ENCODE data around the gene S1PR4. TPM values are rescaled to one million over a fixed set of nuclear protein-coding genes. Genes with fewer than 3 reads are reported as not detected.

S1PR4 gene
- polyA plus RNA-seq, 1 of the 3 experiments (the other 2 are of a cell fraction) = not detected

DNA sequence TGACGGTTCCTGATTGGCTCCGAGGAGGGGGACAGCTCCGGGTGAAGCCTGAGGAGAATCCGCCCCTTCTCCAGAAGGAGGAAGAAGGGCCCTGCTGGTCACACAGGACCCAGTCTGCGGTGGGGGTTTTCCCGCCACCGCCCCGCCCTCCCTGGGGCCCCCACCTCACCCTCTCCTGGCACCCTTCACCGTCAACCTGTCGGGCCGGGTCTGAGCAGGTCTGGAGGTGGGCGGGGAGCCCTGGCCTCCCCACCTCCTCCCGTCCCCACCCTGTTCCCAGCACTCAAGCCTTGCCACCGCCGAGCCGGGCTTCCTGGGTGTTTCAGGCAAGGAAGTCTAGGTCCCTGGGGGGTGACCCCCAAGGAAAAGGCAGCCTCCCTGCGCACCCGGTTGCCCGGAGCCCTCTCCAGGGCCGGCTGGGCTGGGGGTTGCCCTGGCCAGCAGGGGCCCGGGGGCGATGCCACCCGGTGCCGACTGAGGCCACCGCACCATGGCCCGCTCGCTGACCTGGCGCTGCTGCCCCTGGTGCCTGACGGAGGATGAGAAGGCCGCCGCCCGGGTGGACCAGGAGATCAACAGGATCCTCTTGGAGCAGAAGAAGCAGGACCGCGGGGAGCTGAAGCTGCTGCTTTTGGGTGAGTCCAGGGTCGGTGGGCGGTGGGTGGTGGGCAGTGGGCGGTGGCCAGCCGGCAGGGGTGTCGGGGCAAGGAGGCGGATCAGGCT lies 42.4 kb upstream of the S1PR4 start, which contains the start of gene GNA15 (continued):
- TF ChIP-seq, protein P1, sequence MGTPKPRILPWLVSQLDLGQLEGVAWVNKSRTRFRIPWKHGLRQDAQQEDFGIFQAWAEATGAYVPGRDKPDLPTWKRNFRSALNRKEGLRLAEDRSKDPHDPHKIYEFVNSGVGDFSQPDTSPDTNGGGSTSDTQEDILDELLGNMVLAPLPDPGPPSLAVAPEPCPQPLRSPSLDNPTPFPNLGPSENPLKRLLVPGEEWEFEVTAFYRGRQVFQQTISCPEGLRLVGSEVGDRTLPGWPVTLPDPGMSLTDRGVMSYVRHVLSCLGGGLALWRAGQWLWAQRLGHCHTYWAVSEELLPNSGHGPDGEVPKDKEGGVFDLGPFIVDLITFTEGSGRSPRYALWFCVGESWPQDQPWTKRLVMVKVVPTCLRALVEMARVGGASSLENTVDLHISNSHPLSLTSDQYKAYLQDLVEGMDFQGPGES (IDR thresholded peaks at IDR 0.05; ENCODE audit: low read depth, low read length) = no peak
- TF ChIP-seq ELF1 (IDR thresholded peaks at IDR 0.05) = no peak
- no peak for TF ChIP-seq TEAD4 (IDR thresholded peaks at IDR 0.05; ENCODE audit: borderline replicate concordance, insufficient read depth)
- no peak for TF ChIP-seq EP300 (IDR thresholded peaks at IDR 0.05; ENCODE audit: borderline replicate concordance in 1 of 2, low read depth in 1 of 2, low read length in 1 of 2)
- TF ChIP-seq, protein P2, sequence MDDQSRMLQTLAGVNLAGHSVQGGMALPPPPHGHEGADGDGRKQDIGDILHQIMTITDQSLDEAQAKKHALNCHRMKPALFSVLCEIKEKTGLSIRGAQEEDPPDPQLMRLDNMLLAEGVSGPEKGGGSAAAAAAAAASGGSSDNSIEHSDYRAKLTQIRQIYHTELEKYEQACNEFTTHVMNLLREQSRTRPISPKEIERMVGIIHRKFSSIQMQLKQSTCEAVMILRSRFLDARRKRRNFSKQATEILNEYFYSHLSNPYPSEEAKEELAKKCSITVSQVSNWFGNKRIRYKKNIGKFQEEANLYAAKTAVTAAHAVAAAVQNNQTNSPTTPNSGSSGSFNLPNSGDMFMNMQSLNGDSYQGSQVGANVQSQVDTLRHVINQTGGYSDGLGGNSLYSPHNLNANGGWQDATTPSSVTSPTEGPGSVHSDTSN (IDR thresholded peaks at IDR 0.05) = no peak
- TF ChIP-seq FOXJ3 (CRISPR knock-in tag; IDR thresholded peaks at IDR 0.05) = no peak
- TF ChIP-seq FOSL2 (IDR thresholded peaks at IDR 0.05; ENCODE audit: borderline replicate concordance, low read depth) = no peak
- no peak for TF ChIP-seq NFIC (IDR thresholded peaks at IDR 0.05; ENCODE audit: borderline replicate concordance)

DNA sequence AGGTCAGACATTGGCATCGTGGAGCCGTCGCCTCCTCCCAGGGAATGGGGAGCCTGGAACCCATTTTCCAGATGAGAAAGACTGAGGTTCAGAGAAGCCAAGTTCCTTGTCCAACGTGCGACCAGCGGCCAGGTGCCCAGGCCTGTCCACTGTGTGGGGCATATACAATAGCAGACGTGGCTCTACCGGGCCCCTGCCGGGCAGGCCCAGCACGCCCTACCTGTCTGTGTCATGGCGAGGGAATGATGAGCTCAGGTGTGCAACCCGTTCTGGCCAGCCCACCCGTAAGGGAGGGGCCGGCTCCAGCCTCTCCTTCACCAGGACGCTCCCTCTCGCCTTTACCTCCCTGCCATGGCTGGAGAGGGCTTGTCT lies 41.9 kb upstream of the S1PR4 start:
- Histone ChIP-seq H2AFZ (ENCODE audit: low read depth) (no peak overlapping the region), H3K9me2 (no peaks in the 10 kb centered on the region), H3K4me1 (ENCODE audit: control insufficient read depth in 1 of 2, insufficient read depth in 2 of 2, low read depth in 1 of 2, low read length in 1 of 2) (peaks cover 2 to 3% of the 10 kb centered on the region in 2 experiments; a peak in 2 of 4 replicates), H3K9me3 (no peaks in the 10 kb centered on the region), H3K4me3 (ENCODE audit: low read depth in 2 of 2, low read length in 1 of 2) (no peak overlapping the region), H3K4me2 (no peak overlapping the region), H3K27me3 (ENCODE audit: insufficient read depth) (no peaks in the 10 kb centered on the region), H4K20me1 (ENCODE audit: insufficient read depth) (no peaks in the 10 kb centered on the region), H3K9ac (no peak overlapping the region), H3F3A (replicated peaks; ENCODE audit: insufficient read depth) (peaks cover 20% of the 10 kb centered on the region), H3K79me2 (ENCODE audit: insufficient read depth) (no peaks in the 10 kb centered on the region), H3K36me3 (replicated peaks in 1 of 2; ENCODE audit: control insufficient read depth in 1 of 2, insufficient read depth in 2 of 2, low read length in 1 of 2) (no peaks in the 10 kb centered on the region), H3K27ac (ENCODE audit: low read depth in 2 of 2, low read length in 1 of 2) (no peak overlapping the region; a peak in 1 of 4 replicates)
- 87% methylated on average over 6 of the region's 16 CpGs for WGBS (ENCODE audit: low lambda C conversion rate)
- ChIA-PET CTCF (interaction anchor here (1.0 to 1.7 kb wide), 2 partner anchors 174 to 186 kb away, joined by 6 read pairs; no protein-coding TSS in a partner anchor), POLR2A (no interaction called here)
- TF ChIP-seq, protein P3, sequence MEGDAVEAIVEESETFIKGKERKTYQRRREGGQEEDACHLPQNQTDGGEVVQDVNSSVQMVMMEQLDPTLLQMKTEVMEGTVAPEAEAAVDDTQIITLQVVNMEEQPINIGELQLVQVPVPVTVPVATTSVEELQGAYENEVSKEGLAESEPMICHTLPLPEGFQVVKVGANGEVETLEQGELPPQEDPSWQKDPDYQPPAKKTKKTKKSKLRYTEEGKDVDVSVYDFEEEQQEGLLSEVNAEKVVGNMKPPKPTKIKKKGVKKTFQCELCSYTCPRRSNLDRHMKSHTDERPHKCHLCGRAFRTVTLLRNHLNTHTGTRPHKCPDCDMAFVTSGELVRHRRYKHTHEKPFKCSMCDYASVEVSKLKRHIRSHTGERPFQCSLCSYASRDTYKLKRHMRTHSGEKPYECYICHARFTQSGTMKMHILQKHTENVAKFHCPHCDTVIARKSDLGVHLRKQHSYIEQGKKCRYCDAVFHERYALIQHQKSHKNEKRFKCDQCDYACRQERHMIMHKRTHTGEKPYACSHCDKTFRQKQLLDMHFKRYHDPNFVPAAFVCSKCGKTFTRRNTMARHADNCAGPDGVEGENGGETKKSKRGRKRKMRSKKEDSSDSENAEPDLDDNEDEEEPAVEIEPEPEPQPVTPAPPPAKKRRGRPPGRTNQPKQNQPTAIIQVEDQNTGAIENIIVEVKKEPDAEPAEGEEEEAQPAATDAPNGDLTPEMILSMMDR (IDR thresholded peaks at IDR 0.05) = no peak
- TF ChIP-seq EZH2phosphoT487 (IDR thresholded peaks at IDR 0.05; ENCODE audit: borderline replicate concordance, low read depth) = no peak
- no peak for TF ChIP-seq YY1 (IDR thresholded peaks at IDR 0.05; ENCODE audit: low read depth)
- TF ChIP-seq, protein P4, sequence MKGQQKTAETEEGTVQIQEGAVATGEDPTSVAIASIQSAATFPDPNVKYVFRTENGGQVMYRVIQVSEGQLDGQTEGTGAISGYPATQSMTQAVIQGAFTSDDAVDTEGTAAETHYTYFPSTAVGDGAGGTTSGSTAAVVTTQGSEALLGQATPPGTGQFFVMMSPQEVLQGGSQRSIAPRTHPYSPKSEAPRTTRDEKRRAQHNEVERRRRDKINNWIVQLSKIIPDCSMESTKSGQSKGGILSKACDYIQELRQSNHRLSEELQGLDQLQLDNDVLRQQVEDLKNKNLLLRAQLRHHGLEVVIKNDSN (IDR thresholded peaks at IDR 0.05; ENCODE audit: borderline replicate concordance, low read depth) = no peak
- TF ChIP-seq CHD2 (IDR thresholded peaks at IDR 0.05; ENCODE audit: low read length, partially characterized antibody) = no peak
- DNase-seq = no peak
